ENCODE measurements around the gene MIGA1. TPM values are rescaled to one million over a fixed set of nuclear protein-coding genes. Genes with fewer than 3 reads are reported as not detected.

The MIGA1 gene
- total and polyA plus RNA-seq, 3 experiments from 2014 or later: 6.9 to 11.7 (median 10.2) TPM

- H3K27me3 ChIP-seq (ENCODE audit: insufficient read depth, low read length, poor library complexity, severe bottlenecking): no peaks in the 10 kb centered on the region
- no peaks in the 10 kb centered on the region for H3K9me3 Mint-ChIP-seq
- peaks cover 5 to 74% (median 10%) of the 10 kb centered on the region in 3 donors for H3K36me3 Mint-ChIP-seq
- DNase-seq: no peak
- peaks cover 12% of the 10 kb centered on the region for H3K36me3 ChIP-seq (ENCODE audit: insufficient read depth, low read length)
- H3K4me1 Mint-ChIP-seq: peaks cover 8 to 11% (median 8%) of the 10 kb centered on the region in 3 donors
- POLR2A ChIA-PET: no interaction called here
- H3K4me3 Mint-ChIP-seq: no peak overlapping the region
- H3K9me3 ChIP-seq (ENCODE audit: low read length): no peaks in the 10 kb centered on the region
- H3K27ac Mint-ChIP-seq: no peak overlapping the region
- no peaks in the 10 kb centered on the region for H3K4me1 ChIP-seq (ENCODE audit: insufficient read depth, low read length)
- H3K4me3 ChIP-seq (ENCODE audit: low read length): no peak overlapping the region
- H3K27ac ChIP-seq (ENCODE audit: low read depth, low read length): no peak overlapping the region
- CTCF ChIA-PET: no interaction called here
- H3K27me3 Mint-ChIP-seq: no peaks in the 10 kb centered on the region
Measured at GRCh38 chr1:77834771-77835334, 55.4 kb downstream of the MIGA1 start.

GRCh38 chr1:77841574-77841973 lies 62.1 kb downstream of the MIGA1 start:
- peaks cover 5% of the 10 kb centered on the region for H3K36me3 ChIP-seq (ENCODE audit: insufficient read depth, low read length)
- H3K27me3 ChIP-seq (ENCODE audit: insufficient read depth, low read length, poor library complexity, severe bottlenecking): no peaks in the 10 kb centered on the region
- no peak overlapping the region for H3K27ac ChIP-seq (ENCODE audit: low read depth, low read length)
- DNase-seq: no peak
- no peaks in the 10 kb centered on the region for H3K9me3 ChIP-seq (ENCODE audit: low read length)
- ChIA-PET CTCF (no interaction called here), POLR2A (interaction anchor here (0.7 kb wide), 1 partner anchor 159 kb away, joined by 4 read pairs; no protein-coding TSS in a partner anchor)
- no peak overlapping the region for H3K4me3 Mint-ChIP-seq
- H3K4me1 Mint-ChIP-seq: peaks cover 0 to 14% (median 2%) of the 10 kb centered on the region in 3 donors
- no peak overlapping the region for H3K4me3 ChIP-seq (ENCODE audit: low read length)
- no peaks in the 10 kb centered on the region for H3K27me3 Mint-ChIP-seq
- H3K4me1 ChIP-seq (ENCODE audit: insufficient read depth, low read length): no peaks in the 10 kb centered on the region
- H3K9me3 Mint-ChIP-seq: no peaks in the 10 kb centered on the region
- H3K36me3 Mint-ChIP-seq: peaks cover 3 to 57% (median 7%) of the 10 kb centered on the region in 3 donors
- H3K27ac Mint-ChIP-seq: no peak overlapping the region

- Mint-ChIP-seq H3K27ac (no peak overlapping the region), H3K9me3 (no peaks in the 10 kb centered on the region), H3K36me3 (peaks cover 3 to 42% (median 9%) of the 10 kb centered on the region in 3 donors), H3K27me3 (no peaks in the 10 kb centered on the region), H3K4me3 (no peak overlapping the region), H3K4me1 (peaks cover 0 to 12% (median 5%) of the 10 kb centered on the region in 3 donors)
- Histone ChIP-seq H3K27ac (ENCODE audit: low read depth, low read length) (no peak overlapping the region), H3K9me3 (ENCODE audit: low read length) (no peaks in the 10 kb centered on the region), H3K27me3 (ENCODE audit: insufficient read depth, low read length, poor library complexity, severe bottlenecking) (no peaks in the 10 kb centered on the region), H3K36me3 (ENCODE audit: insufficient read depth, low read length) (peaks cover 5% of the 10 kb centered on the region), H3K4me1 (ENCODE audit: insufficient read depth, low read length) (peaks cover 5% of the 10 kb centered on the region), H3K4me3 (ENCODE audit: low read length) (no peak overlapping the region)
- CTCF ChIA-PET: no interaction called here
- no peak for DNase-seq
- POLR2A ChIA-PET: no interaction called here
Measured at GRCh38 chr1:77845951-77846350, 66.5 kb downstream of the MIGA1 start.

GRCh38 chr1:77846966-77847365 lies 67.5 kb downstream of the MIGA1 start:
- H3K4me1 Mint-ChIP-seq: peaks cover 0 to 10% (median 6%) of the 10 kb centered on the region in 3 donors
- Histone ChIP-seq H3K4me3 (ENCODE audit: low read length) (no peak overlapping the region), H3K27me3 (ENCODE audit: insufficient read depth, low read length, poor library complexity, severe bottlenecking) (no peaks in the 10 kb centered on the region), H3K36me3 (ENCODE audit: insufficient read depth, low read length) (peaks cover 5% of the 10 kb centered on the region), H3K9me3 (ENCODE audit: low read length) (no peaks in the 10 kb centered on the region), H3K27ac (ENCODE audit: low read depth, low read length) (no peak overlapping the region), H3K4me1 (ENCODE audit: insufficient read depth, low read length) (peaks cover 5% of the 10 kb centered on the region)
- no peak overlapping the region for H3K4me3 Mint-ChIP-seq
- H3K27ac Mint-ChIP-seq: no peak overlapping the region
- POLR2A ChIA-PET: no interaction called here
- no peaks in the 10 kb centered on the region for H3K9me3 Mint-ChIP-seq
- CTCF ChIA-PET: no interaction called here
- H3K36me3 Mint-ChIP-seq: peaks cover 3 to 37% (median 9%) of the 10 kb centered on the region in 3 donors
- DNase-seq: no peak
- H3K27me3 Mint-ChIP-seq: no peaks in the 10 kb centered on the region

- no peaks in the 10 kb centered on the region for H3K9me3 Mint-ChIP-seq
- no peak overlapping the region for H3K27ac ChIP-seq (ENCODE audit: low read depth, low read length)
- ChIA-PET POLR2A (no interaction called here), CTCF (no interaction called here)
- H3K9me3 ChIP-seq (ENCODE audit: low read length): no peaks in the 10 kb centered on the region
- H3K36me3 ChIP-seq (ENCODE audit: insufficient read depth, low read length): peaks cover 5% of the 10 kb centered on the region
- H3K36me3 Mint-ChIP-seq: peaks cover 3 to 37% (median 7%) of the 10 kb centered on the region in 3 donors
- no peak overlapping the region for H3K4me3 ChIP-seq (ENCODE audit: low read length)
- peaks cover 0 to 10% (median 6%) of the 10 kb centered on the region in 3 donors for H3K4me1 Mint-ChIP-seq
- DNase-seq: peak in 1 of 5 donors; percentile 28
- H3K27me3 Mint-ChIP-seq: no peaks in the 10 kb centered on the region
- H3K4me1 ChIP-seq (ENCODE audit: insufficient read depth, low read length): peaks cover 5% of the 10 kb centered on the region
- H3K27me3 ChIP-seq (ENCODE audit: insufficient read depth, low read length, poor library complexity, severe bottlenecking): no peaks in the 10 kb centered on the region
- no peak overlapping the region for H3K27ac Mint-ChIP-seq
- no peak overlapping the region for H3K4me3 Mint-ChIP-seq
Measured at GRCh38 chr1:77847621-77848080, 68.2 kb downstream of the MIGA1 start.

GRCh38 chr1:77850082-77850481 lies 70.6 kb downstream of the MIGA1 start:
- POLR2A ChIA-PET: no interaction called here
- Mint-ChIP-seq H3K4me3 (no peak overlapping the region), H3K27ac (peak overlapping the region in 2 of 8 donors; percentile 6 to 82), H3K4me1 (peaks cover under 1 to 29% (median 13%) of the 10 kb centered on the region in 3 donors), H3K36me3 (peaks cover 19 to 44% (median 19%) of the 10 kb centered on the region in 3 donors), H3K27me3 (no peaks in the 10 kb centered on the region), H3K9me3 (peaks cover 0 to 12% (median 4%) of the 10 kb centered on the region in 5 donors)
- DNase-seq: no peak
- Histone ChIP-seq H3K9me3 (ENCODE audit: low read length) (no peaks in the 10 kb centered on the region), H3K4me1 (ENCODE audit: insufficient read depth, low read length) (peaks cover 5% of the 10 kb centered on the region), H3K4me3 (ENCODE audit: low read length) (no peak overlapping the region), H3K27ac (ENCODE audit: low read depth, low read length) (no peak overlapping the region), H3K36me3 (ENCODE audit: insufficient read depth, low read length) (no peaks in the 10 kb centered on the region), H3K27me3 (ENCODE audit: insufficient read depth, low read length, poor library complexity, severe bottlenecking) (no peaks in the 10 kb centered on the region)
- CTCF ChIA-PET: no interaction called here

DNA sequence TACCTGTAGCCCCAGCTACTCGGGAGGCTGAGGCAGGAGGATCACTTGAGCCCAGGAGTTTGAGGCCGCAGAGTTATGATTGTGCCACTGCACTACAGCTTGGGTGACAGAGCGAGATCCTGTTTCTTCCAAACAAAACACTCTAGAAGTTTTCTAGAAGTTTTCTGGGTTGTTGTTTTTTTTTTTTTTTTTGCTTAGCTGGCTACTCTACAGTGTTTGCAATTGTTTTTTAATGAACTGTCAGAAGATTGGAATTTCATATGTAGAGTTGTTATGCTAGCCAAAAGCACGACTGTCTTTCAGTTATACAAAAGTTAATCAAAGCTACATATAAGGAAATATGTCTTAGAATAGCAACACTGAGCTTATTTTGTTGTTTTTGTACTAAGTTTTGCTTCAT lies 78.1 kb downstream of the MIGA1 start:
- no peak for DNase-seq
- Histone ChIP-seq H3K27ac (ENCODE audit: low read depth, low read length) (no peak overlapping the region), H3K4me3 (ENCODE audit: low read length) (no peak overlapping the region), H3K36me3 (ENCODE audit: insufficient read depth, low read length) (peaks cover 7% of the 10 kb centered on the region), H3K27me3 (ENCODE audit: insufficient read depth, low read length, poor library complexity, severe bottlenecking) (no peaks in the 10 kb centered on the region), H3K9me3 (ENCODE audit: low read length) (no peaks in the 10 kb centered on the region), H3K4me1 (ENCODE audit: insufficient read depth, low read length) (no peaks in the 10 kb centered on the region)
- Mint-ChIP-seq H3K36me3 (peaks cover 45 to 73% (median 55%) of the 10 kb centered on the region in 3 donors), H3K27ac (no peak overlapping the region), H3K27me3 (no peaks in the 10 kb centered on the region), H3K9me3 (peaks cover 3 to 22% (median 17%) of the 10 kb centered on the region in 5 donors), H3K4me1 (peaks cover 20 to 34% (median 22%) of the 10 kb centered on the region in 3 donors), H3K4me3 (no peak overlapping the region)
- CTCF ChIA-PET: interaction anchor here (1.9 kb wide), 1 partner anchor 8 kb away, joined by 4 read pairs; no protein-coding TSS in a partner anchor
- POLR2A ChIA-PET: no interaction called here

DNA sequence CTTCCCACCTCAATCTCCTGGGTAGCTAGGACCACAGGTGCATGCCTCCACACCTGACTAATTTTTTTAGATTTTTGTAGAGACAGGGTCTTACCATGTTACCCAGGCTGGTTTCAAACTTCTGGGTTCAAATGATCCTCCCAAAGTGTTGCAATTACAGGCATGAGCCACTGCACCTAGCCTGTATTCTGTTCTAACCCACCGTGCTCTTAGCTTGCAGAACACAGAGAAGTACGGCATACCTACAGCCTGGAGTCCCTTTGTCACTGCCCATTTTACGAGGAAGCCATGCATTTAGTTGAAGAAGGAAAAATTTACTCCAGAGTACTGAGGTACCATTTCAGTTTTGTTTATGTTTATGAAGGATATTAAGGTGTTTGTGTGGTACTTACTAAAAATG lies 79.3 kb downstream of the MIGA1 start:
- Histone ChIP-seq H3K4me3 (ENCODE audit: low read length) (no peak overlapping the region), H3K27me3 (ENCODE audit: insufficient read depth, low read length, poor library complexity, severe bottlenecking) (no peaks in the 10 kb centered on the region), H3K36me3 (ENCODE audit: insufficient read depth, low read length) (peaks cover 7% of the 10 kb centered on the region), H3K4me1 (ENCODE audit: insufficient read depth, low read length) (no peaks in the 10 kb centered on the region), H3K27ac (ENCODE audit: low read depth, low read length) (no peak overlapping the region), H3K9me3 (ENCODE audit: low read length) (no peaks in the 10 kb centered on the region)
- POLR2A ChIA-PET: no interaction called here
- peak overlapping the region in 1 of 8 donors; percentile 83 for H3K27ac Mint-ChIP-seq
- no peak for DNase-seq
- H3K9me3 Mint-ChIP-seq: peaks cover 3 to 22% (median 17%) of the 10 kb centered on the region in 5 donors
- H3K36me3 Mint-ChIP-seq: peaks cover 47 to 73% (median 49%) of the 10 kb centered on the region in 3 donors
- H3K4me1 Mint-ChIP-seq: peaks cover 20 to 28% (median 22%) of the 10 kb centered on the region in 3 donors
- CTCF ChIA-PET: interaction anchor here (1.9 kb wide), 1 partner anchor 10 kb away, joined by 4 read pairs; no protein-coding TSS in a partner anchor
- no peak overlapping the region for H3K4me3 Mint-ChIP-seq
- no peaks in the 10 kb centered on the region for H3K27me3 Mint-ChIP-seq
